A549 (cell line): ENCODE results near the gene KLHL3.

Experiments used
- CHD2 ChIP-seq: fragments of 150-350 bp; IDR thresholded peaks from 2 replicates; pipeline ENCODE4 v1.6.1; 2014; ENCODE audit warnings: low read length; ENCODE audit not compliant: partially characterized antibody
- JUN ChIP-seq, 2 experiments: fragments of >200 bp; sonication (Bioruptor Twin); formaldehyde crosslinking; IDR thresholded peaks; 2 replicates in 1 of 2; 3 replicates in 1 of 2; pipeline ENCODE4 v1.6.1; 2016 to 2017
- MYC ChIP-seq: IDR thresholded peaks from 2 replicates; pipeline ENCODE4 v1.6.1; 2012; ENCODE audit warnings: mild to moderate bottlenecking, inconsistent platforms, low read length, improper control_type of control experiment, borderline replicate concordance
- POLR2A ChIP-seq: IDR thresholded peaks from 2 replicates; pipeline ENCODE4 v1.6.1; 2012; ENCODE audit warnings: mild to moderate bottlenecking, low read length
- SMC3 ChIP-seq: fragments of >200 bp; sonication (Bioruptor Twin); formaldehyde crosslinking; IDR thresholded peaks from 3 replicates; pipeline ENCODE4 v1.6.1; 2018; ENCODE audit warnings: inconsistent platforms
- ZNF302 ChIP-seq: fragments of 250-450 bp; sonication (Bioruptor Pico); IDR thresholded peaks from 2 replicates; pipeline ENCODE4 v1.9.0; 2021; ENCODE audit warnings: inconsistent platforms, mild to moderate bottlenecking, moderate library complexity
- TF ChIP-seq, protein P1 (sequence below): IDR thresholded peaks from 2 replicates; pipeline ENCODE4 v1.6.1; 2012
- TF ChIP-seq, protein P2 (sequence below): fragments of >200 bp; sonication (Bioruptor Twin); formaldehyde crosslinking; IDR thresholded peaks from 3 replicates; pipeline ENCODE4 v1.5.1; 2016
- TF ChIP-seq, protein P3 (sequence below): fragments of 250-450 bp; sonication (Bioruptor Pico); IDR thresholded peaks from 2 replicates; pipeline ENCODE4 v1.5.0; 2021; ENCODE audit warnings: mild to moderate bottlenecking, moderate library complexity, borderline replicate concordance

DNA sequence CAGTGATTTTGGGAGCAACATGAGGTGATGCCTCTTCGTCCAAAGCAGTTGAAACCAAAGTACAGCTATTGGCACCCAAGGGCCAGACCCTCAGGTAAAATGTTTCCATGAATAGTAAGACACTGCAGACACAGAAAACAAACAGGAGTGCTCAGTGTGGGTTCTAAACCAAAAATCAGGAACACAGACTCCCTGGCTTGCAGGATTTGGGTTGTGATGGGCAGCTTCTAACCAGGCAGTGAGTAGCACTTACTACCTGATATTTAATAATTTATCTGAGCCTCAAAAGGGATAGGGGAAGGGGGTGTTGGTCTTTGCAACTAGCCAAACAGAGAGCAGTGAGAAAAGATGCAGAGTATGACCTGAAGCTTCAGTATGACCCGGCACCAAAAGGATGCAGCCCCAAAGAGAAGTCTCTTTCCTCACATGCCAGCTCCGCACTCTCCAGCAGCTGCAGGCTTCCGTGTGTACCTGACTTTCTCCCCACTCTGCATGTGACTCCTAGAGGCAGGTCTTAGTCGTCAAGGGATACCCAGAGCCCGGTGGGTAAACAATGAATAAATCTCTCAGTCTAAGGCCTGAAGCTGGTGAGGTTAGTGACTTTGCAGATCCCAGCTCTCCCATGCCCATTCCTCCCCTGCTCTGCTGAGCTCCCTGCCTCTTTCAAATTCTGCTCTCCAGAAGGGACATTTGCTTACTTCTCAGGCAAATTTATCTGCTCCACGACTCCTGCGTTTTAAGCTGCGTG is 131.4 kb downstream of the KLHL3 start:
- TF ChIP-seq, protein P1, sequence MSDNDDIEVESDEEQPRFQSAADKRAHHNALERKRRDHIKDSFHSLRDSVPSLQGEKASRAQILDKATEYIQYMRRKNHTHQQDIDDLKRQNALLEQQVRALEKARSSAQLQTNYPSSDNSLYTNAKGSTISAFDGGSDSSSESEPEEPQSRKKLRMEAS: no peak
- TF ChIP-seq, protein P2, sequence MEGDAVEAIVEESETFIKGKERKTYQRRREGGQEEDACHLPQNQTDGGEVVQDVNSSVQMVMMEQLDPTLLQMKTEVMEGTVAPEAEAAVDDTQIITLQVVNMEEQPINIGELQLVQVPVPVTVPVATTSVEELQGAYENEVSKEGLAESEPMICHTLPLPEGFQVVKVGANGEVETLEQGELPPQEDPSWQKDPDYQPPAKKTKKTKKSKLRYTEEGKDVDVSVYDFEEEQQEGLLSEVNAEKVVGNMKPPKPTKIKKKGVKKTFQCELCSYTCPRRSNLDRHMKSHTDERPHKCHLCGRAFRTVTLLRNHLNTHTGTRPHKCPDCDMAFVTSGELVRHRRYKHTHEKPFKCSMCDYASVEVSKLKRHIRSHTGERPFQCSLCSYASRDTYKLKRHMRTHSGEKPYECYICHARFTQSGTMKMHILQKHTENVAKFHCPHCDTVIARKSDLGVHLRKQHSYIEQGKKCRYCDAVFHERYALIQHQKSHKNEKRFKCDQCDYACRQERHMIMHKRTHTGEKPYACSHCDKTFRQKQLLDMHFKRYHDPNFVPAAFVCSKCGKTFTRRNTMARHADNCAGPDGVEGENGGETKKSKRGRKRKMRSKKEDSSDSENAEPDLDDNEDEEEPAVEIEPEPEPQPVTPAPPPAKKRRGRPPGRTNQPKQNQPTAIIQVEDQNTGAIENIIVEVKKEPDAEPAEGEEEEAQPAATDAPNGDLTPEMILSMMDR: no peak
- TF ChIP-seq POLR2A: no peak
- TF ChIP-seq MYC: no peak
- TF ChIP-seq CHD2: no peak
- TF ChIP-seq, protein P3, sequence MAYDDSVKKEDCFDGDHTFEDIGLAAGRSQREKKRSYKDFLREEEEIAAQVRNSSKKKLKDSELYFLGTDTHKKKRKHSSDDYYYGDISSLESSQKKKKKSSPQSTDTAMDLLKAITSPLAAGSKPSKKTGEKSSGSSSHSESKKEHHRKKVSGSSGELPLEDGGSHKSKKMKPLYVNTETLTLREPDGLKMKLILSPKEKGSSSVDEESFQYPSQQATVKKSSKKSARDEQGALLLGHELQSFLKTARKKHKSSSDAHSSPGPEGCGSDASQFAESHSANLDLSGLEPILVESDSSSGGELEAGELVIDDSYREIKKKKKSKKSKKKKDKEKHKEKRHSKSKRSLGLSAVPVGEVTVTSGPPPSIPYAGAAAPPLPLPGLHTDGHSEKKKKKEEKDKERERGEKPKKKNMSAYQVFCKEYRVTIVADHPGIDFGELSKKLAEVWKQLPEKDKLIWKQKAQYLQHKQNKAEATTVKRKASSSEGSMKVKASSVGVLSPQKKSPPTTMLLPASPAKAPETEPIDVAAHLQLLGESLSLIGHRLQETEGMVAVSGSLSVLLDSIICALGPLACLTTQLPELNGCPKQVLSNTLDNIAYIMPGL (CRISPR knock-in tag): no peak
- no peak for TF ChIP-seq JUN (IDR thresholded peaks at IDR 0.05)
- TF ChIP-seq ZNF302 (CRISPR knock-in tag): no peak
- TF ChIP-seq SMC3: no peak
